HL-60 (cell line): ENCODE data around the gene NEURL1.

Experiments used
- DNase-seq, 2 experiments: peaks; one replicate each; pipeline ENCODE4 v3.0.0-alpha.2; 2010 to 2020; ENCODE audit warnings: low read depth in 1 of 2, low spot score in 1 of 2
- H3K27ac ChIP-seq: fragments of 250-450 bp; sonication (Bioruptor Pico); replicated peaks from 2 replicates; pipeline ENCODE4 v1.5.1; 2020; ENCODE audit warnings: mild to moderate bottlenecking, moderate library complexity
- H3K27me3 ChIP-seq: fragments of 250-450 bp; sonication (Bioruptor Pico); 2 replicates; pipeline ENCODE4 v1.5.1; 2021; ENCODE audit warnings: mild to moderate bottlenecking, moderate library complexity; ENCODE audit not compliant: insufficient read depth, poor library complexity, severe bottlenecking
- H3K4me3 ChIP-seq: replicated peaks from 2 replicates; pipeline ENCODE4 v1.5.1; 2011; ENCODE audit warnings: mild to moderate bottlenecking, control low read depth, low read length; ENCODE audit not compliant: insufficient read depth
- CTCF ChIP-seq: IDR thresholded peaks from one replicate; pipeline ENCODE4 v1.5.1; 2011; ENCODE audit warnings: low read length, control low read depth, inconsistent platforms; ENCODE audit not compliant: insufficient read depth
- GABPA ChIP-seq: IDR thresholded peaks from 2 replicates; pipeline ENCODE4 v1.6.1; 2012; ENCODE audit warnings: low read depth
- POLR2AphosphoS5 ChIP-seq: IDR thresholded peaks from 2 replicates; pipeline ENCODE4 v1.6.1; 2012; ENCODE audit warnings: low read depth
- SPI1 ChIP-seq: IDR thresholded peaks from 2 replicates; pipeline ENCODE4 v1.6.1; 2012; ENCODE audit warnings: low read depth, mild to moderate bottlenecking, borderline replicate concordance
- TF ChIP-seq, protein P1 (sequence below): IDR thresholded peaks from 2 replicates; pipeline ENCODE4 v1.6.1; 2012; ENCODE audit warnings: low read depth; ENCODE audit not compliant: insufficient replicate concordance

NEURL1 gene

GRCh38 chr10:103458720-103459119 lies 34.8 kb upstream of the NEURL1 start, which contains the start of gene CALHM1:
Gene CALHM1 (minus strand): TSS chr10:103458900. CDS start chr10:103458751, 149 bp downstream.
- Histone ChIP-seq H3K4me3 (no peak within 1 kb of the TSS), H3K27me3 (no peaks in the 10 kb centered on the region), H3K27ac (no peak within 1 kb of the TSS)
- peak; percentile 65 to 74 for DNase-seq
- no peak for TF ChIP-seq GABPA
- TF ChIP-seq SPI1 = no peak
- no peak for TF ChIP-seq POLR2AphosphoS5
- TF ChIP-seq, protein P1, sequence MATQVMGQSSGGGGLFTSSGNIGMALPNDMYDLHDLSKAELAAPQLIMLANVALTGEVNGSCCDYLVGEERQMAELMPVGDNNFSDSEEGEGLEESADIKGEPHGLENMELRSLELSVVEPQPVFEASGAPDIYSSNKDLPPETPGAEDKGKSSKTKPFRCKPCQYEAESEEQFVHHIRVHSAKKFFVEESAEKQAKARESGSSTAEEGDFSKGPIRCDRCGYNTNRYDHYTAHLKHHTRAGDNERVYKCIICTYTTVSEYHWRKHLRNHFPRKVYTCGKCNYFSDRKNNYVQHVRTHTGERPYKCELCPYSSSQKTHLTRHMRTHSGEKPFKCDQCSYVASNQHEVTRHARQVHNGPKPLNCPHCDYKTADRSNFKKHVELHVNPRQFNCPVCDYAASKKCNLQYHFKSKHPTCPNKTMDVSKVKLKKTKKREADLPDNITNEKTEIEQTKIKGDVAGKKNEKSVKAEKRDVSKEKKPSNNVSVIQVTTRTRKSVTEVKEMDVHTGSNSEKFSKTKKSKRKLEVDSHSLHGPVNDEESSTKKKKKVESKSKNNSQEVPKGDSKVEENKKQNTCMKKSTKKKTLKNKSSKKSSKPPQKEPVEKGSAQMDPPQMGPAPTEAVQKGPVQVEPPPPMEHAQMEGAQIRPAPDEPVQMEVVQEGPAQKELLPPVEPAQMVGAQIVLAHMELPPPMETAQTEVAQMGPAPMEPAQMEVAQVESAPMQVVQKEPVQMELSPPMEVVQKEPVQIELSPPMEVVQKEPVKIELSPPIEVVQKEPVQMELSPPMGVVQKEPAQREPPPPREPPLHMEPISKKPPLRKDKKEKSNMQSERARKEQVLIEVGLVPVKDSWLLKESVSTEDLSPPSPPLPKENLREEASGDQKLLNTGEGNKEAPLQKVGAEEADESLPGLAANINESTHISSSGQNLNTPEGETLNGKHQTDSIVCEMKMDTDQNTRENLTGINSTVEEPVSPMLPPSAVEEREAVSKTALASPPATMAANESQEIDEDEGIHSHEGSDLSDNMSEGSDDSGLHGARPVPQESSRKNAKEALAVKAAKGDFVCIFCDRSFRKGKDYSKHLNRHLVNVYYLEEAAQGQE = no peak
- no peak for TF ChIP-seq CTCF

DNA sequence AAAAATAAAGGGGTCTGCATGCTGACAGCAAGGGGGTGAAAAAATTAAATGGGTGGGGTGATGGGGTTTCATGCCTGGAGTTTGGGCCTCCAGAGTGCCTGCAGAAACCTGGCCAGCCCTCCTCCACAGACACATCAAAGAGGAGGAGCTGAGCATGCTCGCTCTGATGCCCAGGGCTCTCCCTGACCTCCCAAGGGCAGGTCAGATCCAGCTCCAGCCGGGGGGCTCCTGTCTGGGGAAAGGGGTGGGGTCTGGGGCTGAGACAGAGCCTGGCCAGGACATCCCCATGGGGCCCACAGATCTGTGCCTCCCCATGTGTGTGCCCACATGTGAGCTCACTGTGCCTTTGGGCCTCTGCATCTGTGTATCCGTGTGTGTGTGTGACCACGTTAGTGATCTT lies 33.9 kb upstream of the NEURL1 start:
- H3K27me3 ChIP-seq = no peaks in the 10 kb centered on the region
- TF ChIP-seq POLR2AphosphoS5 = no peak
- TF ChIP-seq, protein P1 = no peak
- TF ChIP-seq GABPA = no peak
- no peak for TF ChIP-seq SPI1
- TF ChIP-seq CTCF = no peak
- H3K27ac ChIP-seq = no peak overlapping the region
- H3K4me3 ChIP-seq = no peak overlapping the region
- DNase-seq = no peak

- H3K27ac ChIP-seq = no peak overlapping the region
- TF ChIP-seq, protein P1 = no peak
- TF ChIP-seq POLR2AphosphoS5 (no peak), SPI1 (no peak), CTCF (no peak), GABPA (no peak)
- no peak overlapping the region for H3K4me3 ChIP-seq
- H3K27me3 ChIP-seq = no peaks in the 10 kb centered on the region
- DNase-seq = no peak
Measured at GRCh38 chr10:103463499-103463898, 30.0 kb upstream of the NEURL1 start.
